Fibroblast of skin of scalp (primary cell): ENCODE measurements around the gene LDB3.
A peak's percentile ranks its signal among the peaks of the same experiment; 100 is the strongest.

Experiments used
- DNase-seq: peaks from one replicate; pipeline ENCODE4 v3.0.0-alpha.2; 2013

Gene LDB3

GRCh38 chr10:86687750-86688149, 19.4 kb downstream of the LDB3 start:
- peak; percentile 96 for DNase-seq

- peak; percentile 78 for DNase-seq
These were observed 20.1 kb downstream of the LDB3 start for GRCh38 chr10:86688398-86688921.

- no peak for DNase-seq
These were observed 20.8 kb downstream of the LDB3 start for GRCh38 chr10:86689146-86689545.

GRCh38 chr10:86690231-86690630, 21.9 kb downstream of the LDB3 start:
- no peak for DNase-seq

GRCh38 chr10:86690657-86691084, 22.4 kb downstream of the LDB3 start:
- DNase-seq = no peak

GRCh38 chr10:86691333-86692022, 23.2 kb downstream of the LDB3 start:
- no peak for DNase-seq

GRCh38 chr10:86692023-86692514, 23.8 kb downstream of the LDB3 start:
- no peak for DNase-seq

- DNase-seq = no peak
These were observed 24.4 kb downstream of the LDB3 start for GRCh38 chr10:86692664-86693063.

GRCh38 chr10:86693275-86693674, 25.0 kb downstream of the LDB3 start:
- no peak for DNase-seq

GRCh38 chr10:86693721-86694369, 25.5 kb downstream of the LDB3 start:
- DNase-seq = peak; percentile 79

- no peak for DNase-seq
These were observed 30.1 kb downstream of the LDB3 start for GRCh38 chr10:86698207-86698940.

- no peak for DNase-seq
These were observed 30.8 kb downstream of the LDB3 start for GRCh38 chr10:86699125-86699524.

- DNase-seq = no peak
These were observed 31.2 kb downstream of the LDB3 start for GRCh38 chr10:86699541-86699940.

- DNase-seq = no peak
These were observed 31.9 kb downstream of the LDB3 start for GRCh38 chr10:86699991-86700840.

- DNase-seq = no peak
These were observed 32.7 kb downstream of the LDB3 start for GRCh38 chr10:86700851-86701617.

- DNase-seq = no peak
These were observed 34.9 kb downstream of the LDB3 start for GRCh38 chr10:86703176-86703575.

GRCh38 chr10:86705139-86705538, 36.8 kb downstream of the LDB3 start:
- no peak for DNase-seq

- no peak for DNase-seq
These were observed 37.6 kb downstream of the LDB3 start for GRCh38 chr10:86705905-86706304.

GRCh38 chr10:86706401-86706841, 38.1 kb downstream of the LDB3 start:
- no peak for DNase-seq

- no peak for DNase-seq
These were observed 38.7 kb downstream of the LDB3 start for GRCh38 chr10:86706977-86707376.

- no peak for DNase-seq
These were observed 39.2 kb downstream of the LDB3 start for GRCh38 chr10:86707505-86707904.
